ENCODE results near the gene RXRA.

GRCh38 chr9:134283692-134284265 is 42.5 kb upstream of the RXRA start:
- TF ChIP-seq POLR2AphosphoS5 (IDR thresholded peaks at IDR 0.05): no peak
- TF ChIP-seq CTCF (IDR thresholded peaks at IDR 0.05 in 8 of 11, conservative IDR thresholded peaks at IDR 0.05 in 3 of 11): no peak
- no peak for TF ChIP-seq POLR2A (IDR thresholded peaks at IDR 0.05)

Measured in spleen (tissue), 7 donors.